GM18870 (cell line): ENCODE measurements around the gene PRIMA1.

ENCODE experiments used
- ATAC-seq: cut with Tn5 transposase; IDR thresholded peaks from one replicate; pipeline ENCODE4 v1.9.1; 2021; ENCODE audit warnings: moderate library complexity; ENCODE audit not compliant: unreplicated experiment

The PRIMA1 gene

GRCh38 chr14:93715279-93715927 is 72.9 kb downstream of the PRIMA1 start:
- no peak for ATAC-seq

- ATAC-seq: no peak
These were observed 73.7 kb downstream of the PRIMA1 start for GRCh38 chr14:93714605-93715004.

- ATAC-seq: no peak
These were observed 74.4 kb downstream of the PRIMA1 start for GRCh38 chr14:93713726-93714405.

- no peak for ATAC-seq
These were observed 75.2 kb downstream of the PRIMA1 start for GRCh38 chr14:93712838-93713724.

- ATAC-seq: no peak
These were observed 76.0 kb downstream of the PRIMA1 start for GRCh38 chr14:93712079-93712837.

- no peak for ATAC-seq
These were observed 79.0 kb downstream of the PRIMA1 start for GRCh38 chr14:93709249-93709648.

- no peak for ATAC-seq
These were observed 79.5 kb downstream of the PRIMA1 start for GRCh38 chr14:93708800-93709199.

GRCh38 chr14:93708311-93708734 is 80.0 kb downstream of the PRIMA1 start:
- no peak for ATAC-seq

GRCh38 chr14:93707475-93707874 is 80.8 kb downstream of the PRIMA1 start:
- ATAC-seq: no peak

GRCh38 chr14:93706360-93706955 is 81.8 kb downstream of the PRIMA1 start:
- ATAC-seq: no peak

- ATAC-seq: no peak
These were observed 82.7 kb downstream of the PRIMA1 start for GRCh38 chr14:93705513-93706156.

- no peak for ATAC-seq
These were observed 84.3 kb downstream of the PRIMA1 start for GRCh38 chr14:93703941-93704340.

- no peak for ATAC-seq
These were observed 85.3 kb downstream of the PRIMA1 start for GRCh38 chr14:93702946-93703345.

GRCh38 chr14:93701562-93701961 is 86.7 kb downstream of the PRIMA1 start:
- ATAC-seq: no peak

- ATAC-seq: no peak
These were observed 87.4 kb downstream of the PRIMA1 start for GRCh38 chr14:93700928-93701327.

GRCh38 chr14:93693914-93694313 is 94.4 kb downstream of the PRIMA1 start:
- ATAC-seq: no peak

- ATAC-seq: no peak
These were observed 97.1 kb downstream of the PRIMA1 start for GRCh38 chr14:93691042-93691780.

- no peak for ATAC-seq
These were observed 98.1 kb downstream of the PRIMA1 start for GRCh38 chr14:93690146-93690545.

- ATAC-seq: no peak
These were observed 99.5 kb downstream of the PRIMA1 start for GRCh38 chr14:93688820-93689219.
